GM19455 (cell line): Measurements from ENCODE around the gene CAPN10.

Experiments used
- ATAC-seq: cut with Tn5 transposase; IDR thresholded peaks from one replicate; pipeline ENCODE4 v1.9.1; 2021; ENCODE audit not compliant: unreplicated experiment

The CAPN10 gene

DNA sequence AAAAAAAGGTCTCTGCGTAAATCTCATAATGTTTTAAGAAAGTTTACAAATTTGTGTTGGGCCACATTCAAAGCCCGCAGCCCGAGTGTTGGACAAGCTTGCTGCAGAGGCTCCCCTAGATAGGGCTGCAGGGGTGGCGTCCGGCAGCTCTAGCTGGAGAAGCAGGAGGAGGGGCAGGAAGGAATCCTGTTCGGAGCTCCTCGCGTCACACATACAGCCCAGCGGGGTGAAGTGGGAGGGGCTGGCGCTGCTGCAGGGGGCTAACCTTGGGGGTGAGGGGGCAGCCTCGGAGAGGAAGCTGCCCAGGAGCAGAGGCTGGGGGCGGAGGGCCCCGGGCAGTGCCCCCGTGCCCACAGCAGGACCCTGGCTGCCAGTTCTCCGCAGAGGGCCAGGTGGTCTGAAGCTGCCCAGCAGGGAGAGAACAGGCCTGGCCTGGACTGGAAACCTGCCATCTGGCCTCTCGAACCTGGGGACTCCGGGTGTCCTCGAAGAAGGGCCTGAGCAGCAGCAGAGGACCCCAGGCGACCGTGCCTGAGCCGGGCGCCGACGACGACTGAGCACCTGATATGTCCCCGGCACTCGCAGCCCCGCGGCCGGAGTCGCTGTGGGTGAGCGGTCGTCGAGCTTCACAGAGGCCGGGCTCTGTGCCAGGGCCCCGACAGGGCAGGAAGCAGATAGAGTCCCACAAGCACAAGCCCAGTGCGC, 36.1 kb downstream of the CAPN10 start:
- no peak for ATAC-seq

DNA sequence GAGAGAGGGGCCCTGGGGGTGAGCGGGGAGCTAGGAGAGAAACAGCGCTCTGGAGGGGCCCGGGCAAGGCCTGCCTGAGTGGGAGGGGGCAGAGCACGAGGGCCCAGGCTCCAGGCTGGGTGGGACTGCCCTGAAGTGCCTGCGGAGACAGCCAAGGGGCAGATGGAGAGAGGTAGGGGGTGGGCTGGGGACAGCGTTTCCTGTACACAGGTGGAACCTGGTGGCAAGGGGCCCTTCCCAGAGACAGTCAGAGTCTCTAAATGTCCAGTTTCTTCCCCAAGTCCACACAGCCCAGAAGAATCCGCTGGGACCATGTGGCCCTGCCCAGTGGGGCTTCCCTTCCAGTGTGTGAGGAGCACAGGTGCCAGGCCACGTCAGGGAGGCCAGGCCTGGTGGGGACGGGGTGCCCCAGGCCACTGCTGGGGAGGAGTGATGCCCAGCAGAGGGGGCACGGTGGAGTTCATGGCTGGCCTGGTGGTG, 37.0 kb downstream of the CAPN10 start:
- ATAC-seq = no peak

DNA sequence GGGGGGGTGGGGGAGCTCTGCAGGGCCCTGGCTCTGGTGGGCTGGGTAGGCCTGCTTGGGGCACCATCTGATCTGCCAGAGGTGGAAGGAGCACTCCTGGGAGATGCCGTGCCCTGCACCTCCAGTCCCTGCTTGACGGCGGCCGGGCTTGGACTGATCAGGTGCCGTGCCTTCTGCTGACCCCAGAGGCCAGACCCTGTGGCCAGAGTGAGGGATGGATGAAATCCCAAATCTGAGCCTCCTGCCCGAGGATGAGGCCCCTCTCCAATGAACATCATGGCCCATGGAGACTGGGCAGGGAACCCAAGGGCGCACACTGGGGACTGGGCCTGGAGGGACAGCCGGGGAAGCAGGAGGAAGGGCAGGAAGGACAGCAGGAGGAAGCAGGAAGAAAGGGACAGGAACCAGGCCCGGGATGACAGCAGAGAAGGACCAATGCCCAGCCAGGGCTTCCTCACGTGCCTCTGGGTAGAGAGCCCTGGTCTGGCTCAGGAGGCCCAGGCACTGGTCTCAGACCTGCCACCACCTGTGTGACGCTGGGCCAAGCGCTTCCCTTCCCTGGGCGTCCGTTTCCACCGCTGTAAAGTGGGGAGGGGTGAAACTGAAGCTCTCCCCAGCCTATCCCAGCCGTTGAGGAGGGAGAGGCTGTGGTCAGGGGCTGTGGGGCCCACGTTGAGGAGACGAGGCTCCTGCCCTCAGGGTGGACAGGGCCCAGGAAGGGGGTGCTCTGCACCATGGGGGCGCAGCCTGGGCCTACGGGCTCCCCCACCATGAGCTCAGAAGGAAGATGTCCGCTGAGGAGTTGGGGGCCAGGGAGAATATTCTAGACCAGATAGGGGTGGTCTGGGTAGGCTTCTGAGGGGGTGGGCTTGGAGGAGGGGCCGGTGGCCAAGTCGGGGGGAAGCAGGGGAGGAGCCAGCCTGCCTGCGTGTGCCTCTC, 37.7 kb downstream of the CAPN10 start:
- ATAC-seq = no peak

DNA sequence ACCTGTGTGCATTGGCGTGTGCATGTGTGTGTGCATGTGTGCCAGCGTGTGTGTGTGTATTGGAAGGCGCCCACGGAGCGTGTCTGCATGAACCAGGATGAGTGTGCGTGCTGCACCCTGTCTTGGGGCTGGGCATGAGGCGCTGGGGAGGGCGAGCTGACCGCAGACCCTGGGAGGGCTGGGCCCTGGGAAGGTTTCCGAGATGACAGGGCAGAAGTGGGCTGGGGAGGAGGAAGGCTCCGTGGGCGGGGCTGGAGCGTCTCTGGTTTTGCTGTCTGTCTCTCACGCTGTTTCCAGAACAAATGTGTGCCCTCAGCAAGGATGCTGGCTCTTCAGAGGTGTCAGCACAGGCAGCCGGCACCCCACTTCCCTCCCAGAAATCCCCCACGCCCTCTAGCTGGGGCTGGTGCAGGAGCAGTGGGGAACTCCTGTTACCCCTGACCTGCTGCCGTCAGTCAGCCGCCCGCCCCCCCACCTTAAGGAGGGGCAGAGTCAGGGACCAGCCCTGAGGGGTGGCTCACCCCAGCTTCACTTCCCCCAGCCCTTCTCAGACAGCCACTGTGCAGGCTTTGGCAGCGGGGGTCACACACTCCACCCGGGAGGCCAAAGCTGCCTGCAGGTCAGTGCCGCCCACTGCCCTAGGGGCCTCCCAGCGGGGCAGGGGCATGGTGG, 38.6 kb downstream of the CAPN10 start, which contains the start of gene GPR35:
TSS of gene GPR35 (plus strand) at position 531 of the 672 bp plus-strand sequence. CDS start 4,473 bp downstream, outside the sequence.
- no peak for ATAC-seq

DNA sequence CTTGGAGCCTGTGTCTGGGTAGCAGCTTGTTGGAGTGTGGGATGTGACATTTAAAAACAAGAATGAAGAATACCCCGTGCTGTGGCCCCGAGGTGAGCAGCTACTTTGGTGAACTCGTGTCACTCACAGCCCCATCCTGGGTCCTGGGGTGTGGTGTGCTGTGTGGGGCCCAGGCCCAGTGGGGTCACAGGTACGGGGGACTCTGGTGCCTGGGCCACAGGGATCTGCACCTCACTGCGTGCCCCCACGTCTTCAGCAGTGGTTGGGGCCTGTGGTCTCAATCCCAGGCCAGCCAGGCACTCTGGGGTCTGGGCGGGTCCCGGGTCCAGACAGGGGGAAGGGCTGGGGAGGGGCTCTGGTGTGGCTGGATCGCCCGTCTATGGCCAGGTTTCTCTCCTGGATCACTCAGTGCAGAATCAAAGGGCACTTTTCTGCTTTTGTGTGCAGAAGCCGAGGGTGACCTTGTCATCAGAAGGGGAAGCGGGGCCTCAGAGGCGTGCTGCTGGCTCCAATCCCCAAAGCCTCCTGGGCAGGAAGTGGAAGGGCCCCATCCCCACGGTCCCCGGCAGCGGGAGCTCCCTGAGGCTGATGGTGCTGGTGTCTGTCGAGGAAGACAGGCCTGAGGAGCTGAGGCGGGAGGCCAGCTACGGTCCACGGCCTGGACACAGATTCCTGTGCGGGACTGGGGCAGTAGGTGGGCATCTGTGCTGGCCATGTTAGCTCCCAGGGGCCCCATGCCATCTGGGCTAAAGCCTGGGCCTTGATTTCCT, 40.2 kb downstream of the CAPN10 start:
- ATAC-seq = no peak

DNA sequence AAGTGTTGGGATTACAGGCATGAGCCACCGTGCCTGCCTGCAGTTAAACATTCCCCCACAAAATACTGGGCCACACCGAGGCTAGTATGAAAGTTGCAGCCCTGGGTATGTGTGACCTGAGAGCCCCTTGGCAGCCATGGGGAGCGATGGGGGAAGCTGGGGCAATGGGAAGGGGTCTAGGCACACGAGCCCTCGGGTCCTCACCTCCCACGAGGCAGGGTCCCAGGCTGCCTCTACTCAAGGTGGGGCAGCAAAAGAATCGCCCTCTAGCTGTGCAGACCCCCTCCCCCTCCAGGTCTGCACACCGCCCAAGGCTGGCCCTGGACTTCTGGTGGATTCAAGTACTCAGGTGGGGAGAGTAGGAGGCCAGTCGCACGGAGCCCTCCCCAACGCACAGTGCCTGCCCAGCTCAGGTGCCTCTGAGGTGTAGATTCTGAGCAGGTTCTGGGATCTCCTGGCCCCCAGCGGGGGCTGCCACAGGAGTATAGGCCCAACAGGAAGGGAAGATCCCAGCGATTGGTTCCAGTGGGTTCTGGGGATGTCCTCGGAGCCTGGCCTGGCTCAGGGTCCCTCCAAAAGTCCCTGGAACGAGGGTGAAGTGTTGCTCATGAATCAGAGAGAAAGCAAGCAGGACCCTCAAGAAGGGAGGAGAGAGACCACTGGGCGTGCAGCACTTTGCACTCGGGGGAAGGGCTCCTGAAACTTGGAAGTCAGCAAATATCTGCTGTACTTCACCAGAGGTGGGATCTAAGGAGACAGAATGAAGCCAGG, 41.4 kb downstream of the CAPN10 start:
- ATAC-seq = no peak

DNA sequence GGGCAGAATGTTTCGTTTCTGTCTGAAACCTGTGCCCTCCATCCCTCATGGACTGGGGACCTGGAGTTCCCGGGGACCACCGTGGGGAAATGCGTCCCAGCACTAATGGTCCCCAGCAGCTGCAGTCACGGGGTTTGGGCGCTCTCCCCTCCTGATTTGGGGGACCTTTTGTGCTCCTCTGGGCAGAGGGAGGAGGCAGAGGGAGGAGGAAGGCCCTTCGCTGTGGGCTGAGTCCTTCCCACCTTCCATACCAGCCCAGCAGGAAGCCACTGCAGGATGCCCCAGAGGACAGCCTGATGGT, 41.9 kb downstream of the CAPN10 start:
- no peak for ATAC-seq

DNA sequence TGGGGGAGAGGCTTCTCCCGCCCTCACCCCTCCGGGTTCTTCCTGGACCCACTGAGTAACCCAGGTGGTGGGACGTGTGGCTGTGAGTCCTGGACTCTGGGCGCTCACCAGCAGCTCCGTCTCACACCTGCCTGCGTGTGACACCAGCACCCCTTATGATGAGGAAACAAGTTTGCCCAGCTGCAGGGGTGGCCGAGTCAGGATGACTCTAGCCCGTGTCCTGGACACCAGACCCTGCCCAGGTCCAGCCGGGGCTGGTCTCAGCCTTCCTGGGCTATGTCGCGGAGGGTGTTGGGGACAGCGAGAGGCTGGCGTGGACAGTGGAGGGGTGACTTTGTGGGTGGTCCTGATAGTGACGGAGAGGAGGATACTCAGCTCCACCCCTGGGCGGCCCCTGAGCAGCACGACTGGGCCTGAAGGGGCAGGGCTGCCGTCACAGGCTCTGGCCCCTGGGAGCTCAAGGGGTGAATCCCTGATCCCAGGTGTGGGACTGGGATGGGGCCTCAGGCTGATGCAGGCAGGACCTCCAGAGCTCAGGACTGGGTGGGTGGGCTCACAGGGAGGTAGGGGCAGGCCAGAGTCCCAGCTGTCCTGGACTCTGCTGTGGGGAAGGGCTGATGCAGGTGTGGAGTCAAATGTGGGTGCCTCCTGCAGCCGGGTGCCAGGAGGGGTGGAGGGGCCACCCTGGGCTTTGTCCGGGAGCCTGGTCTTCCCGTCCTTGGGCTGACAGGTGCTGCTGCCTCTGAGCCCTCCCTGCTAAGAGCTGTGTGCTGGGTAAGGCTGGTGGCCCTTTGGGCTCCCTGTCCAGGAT, 42.5 kb downstream of the CAPN10 start:
- ATAC-seq = no peak

DNA sequence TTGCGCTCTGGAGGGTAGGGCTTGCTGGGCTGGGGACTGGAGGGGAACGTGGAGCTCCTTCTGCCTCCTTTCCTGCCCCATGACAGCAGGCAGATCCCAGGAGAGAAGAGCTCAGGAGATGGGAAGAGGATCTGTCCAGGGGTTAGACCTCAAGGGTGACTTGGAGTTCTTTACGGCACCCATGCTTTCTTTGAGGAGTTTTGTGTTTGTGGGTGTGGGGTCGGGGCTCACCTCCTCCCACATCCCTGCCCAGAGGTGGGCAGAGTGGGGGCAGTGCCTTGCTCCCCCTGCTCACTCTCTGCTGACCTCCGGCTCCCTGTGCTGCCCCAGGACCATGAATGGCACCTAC, 43.1 kb downstream of the CAPN10 start:
- no peak for ATAC-seq

DNA sequence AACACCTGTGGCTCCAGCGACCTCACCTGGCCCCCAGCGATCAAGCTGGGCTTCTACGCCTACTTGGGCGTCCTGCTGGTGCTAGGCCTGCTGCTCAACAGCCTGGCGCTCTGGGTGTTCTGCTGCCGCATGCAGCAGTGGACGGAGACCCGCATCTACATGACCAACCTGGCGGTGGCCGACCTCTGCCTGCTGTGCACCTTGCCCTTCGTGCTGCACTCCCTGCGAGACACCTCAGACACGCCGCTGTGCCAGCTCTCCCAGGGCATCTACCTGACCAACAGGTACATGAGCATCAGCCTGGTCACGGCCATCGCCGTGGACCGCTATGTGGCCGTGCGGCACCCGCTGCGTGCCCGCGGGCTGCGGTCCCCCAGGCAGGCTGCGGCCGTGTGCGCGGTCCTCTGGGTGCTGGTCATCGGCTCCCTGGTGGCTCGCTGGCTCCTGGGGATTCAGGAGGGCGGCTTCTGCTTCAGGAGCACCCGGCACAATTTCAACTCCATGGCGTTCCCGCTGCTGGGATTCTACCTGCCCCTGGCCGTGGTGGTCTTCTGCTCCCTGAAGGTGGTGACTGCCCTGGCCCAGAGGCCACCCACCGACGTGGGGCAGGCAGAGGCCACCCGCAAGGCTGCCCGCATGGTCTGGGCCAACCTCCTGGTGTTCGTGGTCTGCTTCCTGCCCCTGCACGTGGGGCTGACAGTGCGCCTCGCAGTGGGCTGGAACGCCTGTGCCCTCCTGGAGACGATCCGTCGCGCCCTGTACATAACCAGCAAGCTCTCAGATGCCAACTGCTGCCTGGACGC, 43.6 kb downstream of the CAPN10 start:
- no peak for ATAC-seq

DNA sequence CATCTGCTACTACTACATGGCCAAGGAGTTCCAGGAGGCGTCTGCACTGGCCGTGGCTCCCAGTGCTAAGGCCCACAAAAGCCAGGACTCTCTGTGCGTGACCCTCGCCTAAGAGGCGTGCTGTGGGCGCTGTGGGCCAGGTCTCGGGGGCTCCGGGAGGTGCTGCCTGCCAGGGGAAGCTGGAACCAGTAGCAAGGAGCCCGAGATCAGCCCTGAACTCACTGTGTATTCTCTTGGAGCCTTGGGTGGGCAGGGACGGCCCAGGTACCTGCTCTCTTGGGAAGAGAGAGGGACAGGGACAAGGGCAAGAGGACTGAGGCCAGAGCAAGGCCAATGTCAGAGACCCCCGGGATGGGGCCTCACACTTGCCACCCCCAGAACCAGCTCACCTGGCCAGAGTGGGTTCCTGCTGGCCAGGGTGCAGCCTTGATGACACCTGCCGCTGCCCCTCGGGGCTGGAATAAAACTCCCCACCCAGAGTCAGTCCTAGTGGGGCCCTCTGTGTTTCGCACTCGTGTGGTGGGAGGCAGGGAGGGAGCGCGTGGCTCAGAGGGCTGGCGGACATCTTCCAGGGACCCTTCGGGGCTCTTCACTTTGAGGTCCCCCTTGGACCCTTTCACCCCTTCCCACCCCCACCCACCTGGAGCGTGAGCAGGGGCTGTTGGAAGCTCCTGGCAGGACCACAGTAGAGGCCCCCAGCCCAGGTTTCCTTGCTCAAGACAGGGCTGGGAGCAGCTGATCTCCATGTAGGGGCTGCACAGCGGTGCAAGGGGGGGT, 44.4 kb downstream of the CAPN10 start:
- no peak for ATAC-seq

DNA sequence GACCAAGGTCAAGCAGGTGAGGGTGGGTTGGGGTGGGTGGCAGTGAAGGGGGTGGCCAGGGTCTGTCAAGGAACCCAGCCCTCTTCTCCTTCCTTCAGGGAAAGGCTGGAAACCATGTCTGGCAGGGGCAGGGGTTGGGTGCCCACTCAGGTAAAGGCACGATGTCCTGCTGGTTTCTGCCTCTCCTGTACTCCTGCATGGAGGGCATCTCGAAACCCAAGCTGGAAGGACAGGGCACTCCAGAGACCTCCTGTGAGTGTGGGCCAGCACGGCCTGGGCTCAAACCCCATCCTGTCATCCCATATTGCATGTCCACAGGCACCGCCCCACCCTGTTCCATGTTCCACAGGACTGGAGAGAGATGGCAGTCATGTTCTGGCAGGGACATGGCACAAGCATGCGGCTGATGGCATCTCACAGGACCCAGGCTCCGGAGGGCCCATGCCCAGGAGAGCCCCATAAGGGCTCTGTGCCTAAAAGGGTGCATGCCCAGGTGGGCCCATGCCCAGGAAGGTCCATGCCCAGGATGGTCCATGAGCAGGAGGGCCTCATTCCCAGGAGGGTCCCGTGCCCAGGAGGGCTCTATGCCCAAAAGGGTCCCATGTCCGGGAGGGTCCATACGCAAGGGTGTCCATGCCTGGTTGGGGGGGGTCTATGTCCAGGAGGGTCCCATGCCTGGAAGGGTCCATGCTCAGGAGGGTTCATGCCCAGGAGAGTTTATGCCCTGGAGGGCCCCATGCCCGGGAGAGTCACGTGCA, 45.2 kb downstream of the CAPN10 start:
- ATAC-seq = no peak

DNA sequence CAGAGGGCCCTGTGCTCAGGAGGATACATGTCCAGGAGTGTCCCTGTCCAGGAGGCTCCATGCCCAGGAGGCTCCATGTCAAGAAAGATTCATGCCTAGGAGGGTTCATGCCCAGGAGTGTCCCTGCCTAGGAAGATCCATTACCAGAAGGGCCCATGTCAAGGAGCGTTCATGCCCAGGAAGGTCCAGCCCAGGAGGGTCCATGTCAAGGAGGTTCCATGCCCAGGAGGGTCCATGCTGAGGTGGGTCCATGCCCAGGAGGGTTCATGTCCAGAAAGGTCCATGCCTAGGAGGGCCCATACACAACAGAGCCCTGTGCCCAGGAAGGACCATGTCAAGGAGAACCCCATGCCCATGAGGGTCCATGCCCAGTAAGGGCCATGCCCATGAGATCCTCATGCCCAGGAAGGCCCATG, 45.8 kb downstream of the CAPN10 start:
- no peak for ATAC-seq

DNA sequence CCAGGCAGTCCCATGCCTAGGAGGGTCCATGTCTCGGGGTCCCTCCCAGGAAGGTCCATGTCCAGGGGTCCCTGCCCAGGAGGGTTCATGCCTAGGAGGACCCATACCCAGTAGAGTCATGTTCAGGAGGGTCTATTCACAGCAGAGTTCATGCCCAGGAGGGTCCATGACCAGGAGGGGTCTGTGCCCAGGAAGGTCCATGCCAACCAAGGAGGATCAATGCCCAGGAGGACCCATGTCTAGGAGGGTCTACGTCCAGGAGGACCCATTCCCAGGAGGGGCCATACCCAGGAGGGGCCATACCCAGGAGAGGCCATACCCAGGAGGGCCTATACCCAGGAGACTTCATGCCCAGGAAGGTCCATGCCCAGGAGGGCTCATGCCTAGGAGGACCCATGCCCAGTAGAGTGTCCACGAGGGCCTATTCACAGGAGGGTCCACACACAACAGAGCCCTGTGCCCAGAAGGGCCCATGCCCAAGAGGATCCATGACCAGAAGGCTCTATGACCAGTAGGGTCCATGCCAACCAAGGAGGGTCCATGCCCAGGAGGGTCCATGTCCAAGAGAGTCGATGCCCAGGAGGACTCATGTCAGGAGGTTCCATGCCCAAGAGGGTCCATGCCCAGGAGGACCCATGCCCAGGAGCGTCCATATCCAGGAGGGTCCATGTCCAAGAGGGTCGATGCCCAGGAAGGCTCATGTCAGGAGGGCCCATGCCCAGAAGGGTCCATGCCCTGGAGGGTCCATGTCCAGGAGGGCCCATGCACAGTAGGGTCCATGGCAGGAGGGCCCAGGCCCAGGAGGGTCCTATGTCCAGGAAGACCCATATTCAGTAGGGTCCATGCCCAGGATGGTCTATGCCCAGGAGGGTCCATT, 48.8 kb downstream of the CAPN10 start:
- ATAC-seq = no peak

DNA sequence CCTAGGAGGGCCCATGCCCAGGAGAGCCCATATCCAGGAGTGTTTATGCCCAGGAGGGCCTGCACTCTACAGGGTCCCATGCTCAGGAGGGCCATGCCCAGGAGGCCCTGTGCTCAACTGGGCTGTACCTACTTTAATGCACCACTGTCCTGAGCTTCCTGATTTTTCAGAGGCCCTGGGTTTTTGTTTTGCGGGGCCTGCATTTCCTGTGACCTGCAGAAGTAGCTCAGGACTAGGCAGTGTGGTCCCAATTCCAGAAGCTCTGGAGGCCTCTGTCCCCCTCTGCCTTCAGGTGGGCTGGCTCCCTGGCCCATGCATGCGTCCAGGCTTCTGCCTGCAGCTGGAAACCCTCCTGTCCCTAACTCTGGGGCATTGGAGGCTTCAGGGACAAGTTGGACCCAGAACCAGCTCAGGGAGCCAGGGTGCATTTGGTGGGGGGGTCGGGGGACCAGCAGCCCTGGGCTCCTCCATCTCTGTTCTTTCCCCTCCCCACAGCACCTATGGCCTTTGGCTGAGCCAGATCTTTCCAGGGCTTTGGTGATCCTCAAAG, 49.5 kb downstream of the CAPN10 start:
- no peak for ATAC-seq
